ENCODE data around the gene NUDT8.

Gene NUDT8

GRCh38 chr11:67586568-67587250 lies 43.0 kb downstream of the NUDT8 start:
- no peak for DNase-seq

GRCh38 chr11:67585911-67586310 lies 43.8 kb downstream of the NUDT8 start:
- DNase-seq = no peak

- DNase-seq = no peak
Measured at GRCh38 chr11:67584881-67585873, 44.6 kb downstream of the NUDT8 start.

- DNase-seq = no peak
Measured at GRCh38 chr11:67584205-67584880, 45.4 kb downstream of the NUDT8 start.

GRCh38 chr11:67583247-67584204 lies 46.2 kb downstream of the NUDT8 start, which contains the start of gene GSTP1:
TSS of gene GSTP1 (plus strand) at chr11:67583812. CDS start at chr11:67583844, 32 bp downstream.
- no peak for DNase-seq

- DNase-seq = no peak
Measured at GRCh38 chr11:67582011-67582410, 47.7 kb downstream of the NUDT8 start.

- DNase-seq = no peak
Measured at GRCh38 chr11:67581469-67581868, 48.3 kb downstream of the NUDT8 start.

GRCh38 chr11:67577951-67578350 lies 51.8 kb downstream of the NUDT8 start:
- no peak for DNase-seq

All from NCI-H1105 (cell line).